Fibroblast of the aortic adventitia (primary cell): Measurements from ENCODE around the gene GALNT9. TPM values are rescaled to one million over a fixed set of nuclear protein-coding genes. Genes with fewer than 3 reads are reported as not detected.
"Not testable (repeated sequence)": the region's sequence is repeated elsewhere in the genome, so short reads cannot be mapped to it uniquely, and the experiment has no call there.

Experiments used
- DNase-seq: peaks from one replicate; pipeline ENCODE4 v3.0.0-alpha.2; 2010; ENCODE audit warnings: low read depth
- H3K4me3 ChIP-seq: 2 replicates; pipeline ENCODE4 v1.5.1; 2011; ENCODE audit warnings: low read depth, mild to moderate bottlenecking, control low read depth, low read length, moderate library complexity
- total RNA-seq: library from RNA; depleted of rRNA; stranded (reverse); fragments of >200 nt; gene quantifications from 2 replicates; pipeline ENCODE4 v1.2.3, GENCODE V29; 2012; ENCODE audit warnings: low replicate concordance
- TF ChIP-seq, protein P1 (sequence below): IDR thresholded peaks from 2 replicates; pipeline ENCODE4 v1.5.1; 2011; ENCODE audit warnings: mild to moderate bottlenecking, low read length, control low read depth, inconsistent platforms; ENCODE audit not compliant: insufficient read depth

GALNT9 gene
- total RNA-seq, result 0.49 TPM in 1 of 2 replicates, not detected in the other

DNA sequence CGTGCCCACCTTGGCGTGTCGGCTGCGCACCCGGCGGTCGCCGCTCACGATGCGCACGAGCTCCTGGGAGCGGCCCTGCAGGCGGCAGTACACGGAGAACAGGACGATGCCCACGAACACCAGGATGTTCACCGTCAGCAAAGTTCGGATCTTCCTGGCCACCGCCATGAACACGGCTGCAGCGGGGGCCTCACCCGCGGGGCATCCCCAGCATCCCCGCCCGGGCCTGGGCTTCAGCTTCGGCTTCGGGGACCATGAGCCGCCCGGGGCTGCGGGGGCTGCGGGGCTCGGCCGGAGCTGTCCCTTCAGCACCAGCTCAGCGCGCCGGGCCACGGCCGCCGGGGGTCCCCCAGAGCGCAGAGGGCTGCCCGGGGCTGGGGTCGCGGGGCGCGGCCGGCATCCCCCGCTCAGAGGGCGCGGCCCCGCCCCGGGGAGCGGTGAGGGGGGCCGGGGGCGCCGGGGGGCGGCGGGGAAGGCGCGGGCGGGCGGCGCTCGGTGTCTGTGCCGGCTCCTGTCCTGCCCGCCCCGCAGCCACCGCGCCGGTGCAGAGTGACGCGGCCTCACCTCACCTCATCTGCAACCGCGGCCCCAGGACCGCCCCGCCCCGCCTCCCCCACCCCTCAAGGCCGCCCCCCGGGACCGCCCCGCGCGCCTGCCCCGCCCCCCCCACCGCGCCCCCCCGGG lies at the start of gene GALNT9:
TSS of gene GALNT9 (minus strand) at position 554 of the 684 bp plus-strand sequence. CDS start at position 168, 386 bp downstream.
- no peak for DNase-seq
- H3K4me3 ChIP-seq, result no peak within 1 kb of the TSS
- TF ChIP-seq, protein P1, sequence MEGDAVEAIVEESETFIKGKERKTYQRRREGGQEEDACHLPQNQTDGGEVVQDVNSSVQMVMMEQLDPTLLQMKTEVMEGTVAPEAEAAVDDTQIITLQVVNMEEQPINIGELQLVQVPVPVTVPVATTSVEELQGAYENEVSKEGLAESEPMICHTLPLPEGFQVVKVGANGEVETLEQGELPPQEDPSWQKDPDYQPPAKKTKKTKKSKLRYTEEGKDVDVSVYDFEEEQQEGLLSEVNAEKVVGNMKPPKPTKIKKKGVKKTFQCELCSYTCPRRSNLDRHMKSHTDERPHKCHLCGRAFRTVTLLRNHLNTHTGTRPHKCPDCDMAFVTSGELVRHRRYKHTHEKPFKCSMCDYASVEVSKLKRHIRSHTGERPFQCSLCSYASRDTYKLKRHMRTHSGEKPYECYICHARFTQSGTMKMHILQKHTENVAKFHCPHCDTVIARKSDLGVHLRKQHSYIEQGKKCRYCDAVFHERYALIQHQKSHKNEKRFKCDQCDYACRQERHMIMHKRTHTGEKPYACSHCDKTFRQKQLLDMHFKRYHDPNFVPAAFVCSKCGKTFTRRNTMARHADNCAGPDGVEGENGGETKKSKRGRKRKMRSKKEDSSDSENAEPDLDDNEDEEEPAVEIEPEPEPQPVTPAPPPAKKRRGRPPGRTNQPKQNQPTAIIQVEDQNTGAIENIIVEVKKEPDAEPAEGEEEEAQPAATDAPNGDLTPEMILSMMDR, result no peak

- DNase-seq, H3K4me3 ChIP-seq: not testable (repeated sequence)
Measured at GRCh38 chr12:132379057-132379456, 49.7 kb upstream of the GALNT9 start.

- TF ChIP-seq, protein P1, result no peak
- no peak for DNase-seq
- H3K4me3 ChIP-seq, result no peak overlapping the region
Measured at GRCh38 chr12:132377147-132377546, 47.8 kb upstream of the GALNT9 start.

GRCh38 chr12:132376464-132376830 lies 47.1 kb upstream of the GALNT9 start:
- no peak for DNase-seq
- TF ChIP-seq, protein P1, result no peak
- H3K4me3 ChIP-seq, result no peak overlapping the region

DNA sequence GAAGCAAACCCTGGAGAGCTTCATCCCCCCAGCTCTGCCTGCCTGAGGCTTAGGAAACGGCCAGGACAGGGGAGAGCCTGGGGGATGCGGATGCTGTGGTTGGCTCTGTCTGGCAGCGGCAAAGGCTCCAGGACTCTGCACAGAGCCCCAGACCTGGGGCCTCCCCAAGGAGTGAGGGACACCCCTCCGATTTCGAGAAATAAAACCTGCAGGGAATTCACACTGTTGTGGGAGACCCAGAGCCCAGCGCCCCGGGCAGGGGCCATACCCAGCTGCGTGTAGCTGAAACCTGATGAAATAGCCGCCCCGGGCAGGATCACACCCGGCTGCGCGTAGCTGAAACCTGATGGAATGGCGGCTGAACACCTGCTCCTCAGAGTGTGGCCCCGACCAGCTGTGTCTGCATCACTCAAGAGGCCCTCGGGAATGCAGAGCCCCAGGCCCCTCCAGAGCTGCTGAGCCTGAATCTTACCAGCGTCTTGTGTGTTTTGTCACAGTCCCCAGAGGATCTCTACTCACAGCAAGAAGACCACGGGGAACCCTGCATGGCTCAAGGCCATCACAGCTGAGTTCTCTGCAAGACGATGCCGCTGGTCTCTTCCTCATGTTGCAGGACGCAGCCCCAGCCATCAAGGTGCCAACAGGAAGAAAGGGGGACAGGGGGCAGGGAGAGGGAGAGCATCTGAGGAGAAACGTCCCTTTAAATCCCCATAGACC lies 46.5 kb upstream of the GALNT9 start:
- DNase-seq, result no peak
- no peak overlapping the region for H3K4me3 ChIP-seq
- TF ChIP-seq, protein P1, result no peak

DNA sequence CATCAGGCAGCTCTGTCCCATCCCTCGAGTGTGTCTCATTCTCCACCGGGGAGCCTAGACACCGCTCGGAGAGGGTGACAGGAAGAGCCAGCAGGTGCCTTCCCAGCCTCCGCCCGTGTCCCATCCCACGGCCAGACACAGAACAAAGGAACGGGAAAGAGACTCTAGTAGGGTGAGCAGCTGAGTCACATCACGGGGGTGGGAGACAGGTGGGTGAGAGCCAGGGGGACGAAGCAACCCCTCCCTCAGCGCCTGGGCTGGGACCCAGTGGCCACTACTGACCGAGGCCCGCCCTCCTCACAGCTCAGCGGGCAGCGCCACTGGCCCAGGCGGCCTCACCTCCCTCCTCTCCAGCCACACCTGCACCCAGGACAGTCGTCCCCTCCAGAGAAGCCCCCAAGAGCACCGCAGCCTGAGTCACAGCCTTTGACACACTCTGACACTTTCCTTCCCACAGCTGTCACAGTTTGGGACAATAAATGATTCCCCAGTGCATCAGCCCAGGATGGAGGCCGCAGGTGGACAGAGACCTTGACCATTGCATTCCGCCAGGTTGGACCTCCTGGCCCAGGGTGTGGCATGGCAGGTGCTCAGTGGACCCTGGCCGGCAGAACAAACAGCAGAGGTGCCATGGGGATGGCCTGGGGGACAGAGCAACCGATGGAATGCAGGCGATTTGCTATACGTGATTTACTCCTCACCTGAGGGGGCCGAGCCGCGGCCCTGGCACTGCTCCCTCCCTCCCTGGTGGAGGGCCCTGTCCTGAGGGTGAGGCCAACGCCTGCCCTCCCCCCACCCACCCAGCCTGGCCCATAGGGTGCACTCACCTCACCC lies 45.4 kb upstream of the GALNT9 start:
- H3K4me3 ChIP-seq, result no peak overlapping the region
- TF ChIP-seq, protein P1, result no peak
- DNase-seq, result no peak
